OCI-LY3 (cell line): Measurements from ENCODE around the gene LMNTD2.

Experiments
- H2AFZ ChIP-seq: fragments of 200-600, 300-600 bp; shearing (Covaris generic); 2 replicates; pipeline ENCODE4 v1.6.0; 2014; ENCODE audit warnings: antibody characterized with exemption, low read depth, low read length
- H3K27ac ChIP-seq: fragments of 200-600, 300-600 bp; sonication (generic); 2 replicates; pipeline ENCODE4 v1.5.1; 2014; ENCODE audit warnings: mild to moderate bottlenecking, low read length, moderate library complexity, mixed read lengths
- H3K27me3 ChIP-seq: fragments of 200-600, 300-600 bp; sonication (generic); 2 replicates; pipeline ENCODE4 v1.6.1; 2014; ENCODE audit warnings: low read depth, low read length, mixed read lengths
- H3K36me3 ChIP-seq: fragments of 200-600, 300-600 bp; sonication (generic); replicated peaks from 2 replicates; pipeline ENCODE3; 2014; ENCODE audit warnings: low read depth, low read length, mixed read lengths
- H3K4me1 ChIP-seq: fragments of 300-600, 200-600 bp; sonication (generic); 2 replicates; pipeline ENCODE4 v1.6.1; 2014; ENCODE audit warnings: low read length, mixed read lengths
- H3K4me2 ChIP-seq: fragments of 200-600, 300-600 bp; sonication (generic); 2 replicates; pipeline ENCODE4 v1.6.1; 2014; ENCODE audit warnings: low read length, mixed read lengths
- H3K4me3 ChIP-seq: fragments of 300-600, 200-600 bp; sonication (generic); 2 replicates; pipeline ENCODE4 v1.5.1; 2014; ENCODE audit warnings: antibody characterized with exemption, mild to moderate bottlenecking, low read length, moderate library complexity
- H3K79me2 ChIP-seq: fragments of 300-600, 200-600 bp; shearing (Covaris generic); 2 replicates; pipeline ENCODE4 v1.6.1; 2014; ENCODE audit warnings: mild to moderate bottlenecking, low read length, mixed read lengths
- H3K9ac ChIP-seq: fragments of 300-600, 200-600 bp; shearing (Covaris generic); 2 replicates; pipeline ENCODE4 v1.6.0; 2014; ENCODE audit warnings: mild to moderate bottlenecking, low read length, moderate library complexity
- H3K9me3 ChIP-seq: fragments of 200-600, 300-600 bp; shearing (Covaris generic); 2 replicates; pipeline ENCODE4 v1.6.1; 2014; ENCODE audit warnings: low read length, mixed read lengths; ENCODE audit not compliant: insufficient read depth
- H4K20me1 ChIP-seq: fragments of 200-600, 300-600 bp; sonication (generic); 2 replicates; pipeline ENCODE4 v1.6.1; 2016; ENCODE audit warnings: low read length, mixed read lengths; ENCODE audit not compliant: insufficient read depth
- CTCF ChIP-seq: fragments of 200-600, 300-600 bp; sonication (generic); IDR thresholded peaks from 2 replicates; pipeline ENCODE4 v1.5.1; 2014; ENCODE audit warnings: antibody characterized with exemption, low read length, low read depth
- EZH2phosphoT487 ChIP-seq: fragments of 200-600 bp; shearing (Covaris generic); IDR thresholded peaks from 2 replicates; pipeline ENCODE4 v1.6.1; 2018; ENCODE audit warnings: antibody characterized with exemption, mixed run types, low read depth

Gene LMNTD2

GRCh38 chr11:528815-529727 lies 31.5 kb downstream of the LMNTD2 start:
- peaks cover 5% of the 10 kb centered on the region for H4K20me1 ChIP-seq
- H3K9ac ChIP-seq, result no peak overlapping the region
- TF ChIP-seq CTCF (no peak), EZH2phosphoT487 (no peak)
- H2AFZ ChIP-seq, result no peak overlapping the region
- H3K27me3 ChIP-seq, result no peaks in the 10 kb centered on the region
- peaks cover 2% of the 10 kb centered on the region; the same call in 1 of the 2 replicates for H3K79me2 ChIP-seq
- H3K4me2 ChIP-seq, result no peak overlapping the region
- no peak overlapping the region for H3K27ac ChIP-seq
- H3K4me1 ChIP-seq, result peaks cover 2% of the 10 kb centered on the region; the same call in 1 of the 2 replicates
- H3K4me3 ChIP-seq, result no peak overlapping the region
- peaks cover under 1% of the 10 kb centered on the region for H3K36me3 ChIP-seq
- no peaks in the 10 kb centered on the region for H3K9me3 ChIP-seq

GRCh38 chr11:528166-528814 lies 32.2 kb downstream of the LMNTD2 start:
- Histone ChIP-seq H3K9me3 (no peaks in the 10 kb centered on the region), H2AFZ (no peak overlapping the region), H3K36me3 (peaks cover 3% of the 10 kb centered on the region), H3K4me2 (no peak overlapping the region), H3K9ac (no peak overlapping the region), H3K27ac (no peak overlapping the region), H3K79me2 (no peaks in the 10 kb centered on the region), H3K27me3 (no peaks in the 10 kb centered on the region), H3K4me3 (no peak overlapping the region), H3K4me1 (no peaks in the 10 kb centered on the region), H4K20me1 (no peaks in the 10 kb centered on the region)
- TF ChIP-seq CTCF, result no peak
- TF ChIP-seq EZH2phosphoT487, result no peak

DNA sequence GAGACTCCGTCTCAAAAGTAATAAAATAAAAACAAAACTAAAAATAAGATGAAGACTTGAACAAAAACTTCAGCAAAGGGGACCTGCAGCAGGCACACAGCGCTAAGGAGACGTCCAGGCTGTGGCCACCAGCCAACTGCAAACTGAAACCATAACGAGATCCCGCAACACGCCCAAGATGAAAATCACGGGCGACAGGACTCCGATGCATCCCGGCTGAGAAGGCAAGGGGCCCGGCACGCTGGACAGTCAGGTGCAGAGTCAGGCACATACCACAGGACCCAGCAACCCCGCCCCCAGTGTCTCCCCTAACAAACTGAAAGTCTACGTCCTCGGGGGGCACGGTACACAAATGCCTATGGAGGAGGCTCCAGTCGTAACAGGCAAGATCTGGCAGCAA lies 34.3 kb downstream of the LMNTD2 start:
- Histone ChIP-seq H3K79me2 (no peaks in the 10 kb centered on the region), H3K9ac (no peak overlapping the region), H3K4me1 (no peaks in the 10 kb centered on the region), H2AFZ (no peak overlapping the region), H4K20me1 (no peaks in the 10 kb centered on the region), H3K27me3 (no peaks in the 10 kb centered on the region), H3K27ac (no peak overlapping the region), H3K36me3 (peaks cover 3% of the 10 kb centered on the region), H3K9me3 (no peaks in the 10 kb centered on the region), H3K4me2 (no peak overlapping the region), H3K4me3 (no peak overlapping the region)
- TF ChIP-seq EZH2phosphoT487 (no peak), CTCF (no peak)

GRCh38 chr11:521177-521688 lies 39.3 kb downstream of the LMNTD2 start:
- no peaks in the 10 kb centered on the region for H3K9me3 ChIP-seq
- TF ChIP-seq EZH2phosphoT487 (no peak), CTCF (no peak)
- H2AFZ ChIP-seq, result no peak overlapping the region
- H3K27me3 ChIP-seq, result no peaks in the 10 kb centered on the region
- no peak overlapping the region for H3K27ac ChIP-seq
- H3K36me3 ChIP-seq, result peaks cover 9% of the 10 kb centered on the region
- H3K4me1 ChIP-seq, result no peaks in the 10 kb centered on the region
- no peaks in the 10 kb centered on the region for H3K79me2 ChIP-seq
- no peak overlapping the region for H3K9ac ChIP-seq
- H3K4me3 ChIP-seq, result no peak overlapping the region
- H3K4me2 ChIP-seq, result no peak overlapping the region
- H4K20me1 ChIP-seq, result no peaks in the 10 kb centered on the region
